Smooth muscle cell (in vitro differentiated cells): ENCODE measurements around the gene TBCC. TPM values are rescaled to one million over a fixed set of nuclear protein-coding genes. Genes with fewer than 3 reads are reported as not detected.
"Not testable (repeated sequence)": the region's sequence is repeated elsewhere in the genome, so short reads cannot be mapped to it uniquely, and the experiment has no call there.

Experiments
- DNase-seq: peaks from one replicate; lab custom pipeline; 2025; ENCODE audit not compliant: unreplicated experiment; lab: John Stamatoyannopoulos, UW
- H2AFZ ChIP-seq: fragments of 200-600 bp; sonication (generic); 2 replicates; pipeline ENCODE4 v1.6.0; 2016; ENCODE audit warnings: antibody characterized with exemption, low read depth, mild to moderate bottlenecking
- H3F3A ChIP-seq: fragments of 200-600 bp; sonication (generic); 2 replicates; pipeline ENCODE4 v1.6.0; 2017; ENCODE audit warnings: antibody characterized with exemption, low read depth
- H3K27ac ChIP-seq: fragments of 200-600 bp; sonication (generic); 2 replicates; pipeline ENCODE4 v1.5.1; 2016; ENCODE audit warnings: low read depth, mild to moderate bottlenecking
- H3K27me3 ChIP-seq: fragments of 200-600 bp; sonication (generic); 2 replicates; pipeline ENCODE4 v1.6.1; 2016; ENCODE audit warnings: low read depth, mild to moderate bottlenecking
- H3K36me3 ChIP-seq: fragments of 200-600 bp; sonication (generic); 2 replicates; pipeline ENCODE4 v1.5.1; 2016; ENCODE audit warnings: low read depth
- H3K4me1 ChIP-seq: fragments of 200-600 bp; sonication (generic); 2 replicates; pipeline ENCODE4 v1.5.1; 2016; ENCODE audit warnings: low read depth
- H3K4me2 ChIP-seq: fragments of 200-600 bp; sonication (generic); 2 replicates; pipeline ENCODE4 v1.6.0; 2016; ENCODE audit warnings: mild to moderate bottlenecking
- H3K4me3 ChIP-seq: fragments of 200-600 bp; sonication (generic); 2 replicates; pipeline ENCODE4 v1.5.1; 2016; ENCODE audit warnings: mild to moderate bottlenecking
- H3K79me2 ChIP-seq: fragments of 200-600 bp; sonication (generic); 2 replicates; pipeline ENCODE4 v1.6.0; 2016; ENCODE audit warnings: low read depth, mild to moderate bottlenecking
- H3K9ac ChIP-seq: fragments of 200-600 bp; sonication (generic); 2 replicates; pipeline ENCODE4 v1.6.0; 2016; ENCODE audit warnings: low read depth
- H3K9me3 ChIP-seq: fragments of 200-600 bp; sonication (generic); replicated peaks from 2 replicates; pipeline ENCODE4 v1.5.1; 2016; ENCODE audit warnings: low read depth
- H4K20me1 ChIP-seq: fragments of 200-600 bp; sonication (generic); 2 replicates; pipeline ENCODE4 v1.6.0; 2016; ENCODE audit warnings: low read depth
- WGBS: methylation state at CpG from one replicate; pipeline ENCODE4 v1.1.7; 2016; ENCODE audit warnings: low lambda C conversion rate; 5-methylcytosine and 5-hydroxymethylcytosine counted together
- polyA plus RNA-seq: library from polyadenylated mRNA; unstranded; fragments of >200 nt; fragmentation: Nextera tagmentation; extraction: Ambion mirVana; gene quantifications from 2 replicates; pipeline ENCODE4 v1.2.1, GENCODE V29; 2016
- total RNA-seq: library from RNA; depleted of rRNA; stranded (reverse); fragments of >200 nt; gene quantifications from 2 replicates; pipeline ENCODE4 v1.2.3, GENCODE V29; 2014
- TF ChIP-seq, protein P1 (sequence below): fragments of 200-600 bp; sonication (generic); IDR thresholded peaks from 2 replicates; pipeline ENCODE4 v1.5.1; 2017; ENCODE audit warnings: borderline replicate concordance, mild to moderate bottlenecking, antibody characterized with exemption; ENCODE audit not compliant: insufficient read depth, poor library complexity, severe bottlenecking

The TBCC gene
- total and polyA plus RNA-seq, 2 experiments from 2014 or later, result 30.1 to 31.8 TPM

DNA sequence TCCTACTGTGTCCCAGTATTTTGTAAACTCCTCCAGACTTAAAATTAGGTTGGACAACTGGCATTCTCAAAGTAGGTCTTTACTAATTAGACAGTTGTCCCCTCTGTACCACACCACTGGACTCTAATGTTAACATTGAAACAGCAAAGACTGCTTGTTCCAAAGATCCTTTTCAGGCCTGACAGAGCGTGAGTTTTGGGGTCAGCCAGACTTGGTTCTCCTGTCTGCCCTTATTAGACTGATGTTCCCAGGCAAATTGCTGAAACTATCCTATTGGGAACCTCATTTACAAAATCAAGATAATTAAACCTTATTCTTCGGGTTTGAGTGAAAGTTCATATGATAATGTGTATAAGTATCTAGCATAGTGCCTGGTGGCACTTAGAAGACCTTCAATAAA, 32.2 kb upstream of the TBCC start:
- WGBS, result 96% methylated on average over 2 of the region's 2 CpGs
- no peaks in the 10 kb centered on the region for H3K27me3 ChIP-seq
- H3K4me1 ChIP-seq, result no peaks in the 10 kb centered on the region
- no peaks in the 10 kb centered on the region for H3K9me3 ChIP-seq
- no peak overlapping the region for H3K9ac ChIP-seq
- H3K36me3 ChIP-seq, result no peaks in the 10 kb centered on the region
- H3K79me2 ChIP-seq, result peaks cover under 1% of the 10 kb centered on the region
- H2AFZ ChIP-seq, result no peak overlapping the region
- H3K4me2 ChIP-seq, result no peak overlapping the region
- peaks cover 4% of the 10 kb centered on the region for H3F3A ChIP-seq
- no peak overlapping the region for H3K27ac ChIP-seq
- TF ChIP-seq, protein P1, sequence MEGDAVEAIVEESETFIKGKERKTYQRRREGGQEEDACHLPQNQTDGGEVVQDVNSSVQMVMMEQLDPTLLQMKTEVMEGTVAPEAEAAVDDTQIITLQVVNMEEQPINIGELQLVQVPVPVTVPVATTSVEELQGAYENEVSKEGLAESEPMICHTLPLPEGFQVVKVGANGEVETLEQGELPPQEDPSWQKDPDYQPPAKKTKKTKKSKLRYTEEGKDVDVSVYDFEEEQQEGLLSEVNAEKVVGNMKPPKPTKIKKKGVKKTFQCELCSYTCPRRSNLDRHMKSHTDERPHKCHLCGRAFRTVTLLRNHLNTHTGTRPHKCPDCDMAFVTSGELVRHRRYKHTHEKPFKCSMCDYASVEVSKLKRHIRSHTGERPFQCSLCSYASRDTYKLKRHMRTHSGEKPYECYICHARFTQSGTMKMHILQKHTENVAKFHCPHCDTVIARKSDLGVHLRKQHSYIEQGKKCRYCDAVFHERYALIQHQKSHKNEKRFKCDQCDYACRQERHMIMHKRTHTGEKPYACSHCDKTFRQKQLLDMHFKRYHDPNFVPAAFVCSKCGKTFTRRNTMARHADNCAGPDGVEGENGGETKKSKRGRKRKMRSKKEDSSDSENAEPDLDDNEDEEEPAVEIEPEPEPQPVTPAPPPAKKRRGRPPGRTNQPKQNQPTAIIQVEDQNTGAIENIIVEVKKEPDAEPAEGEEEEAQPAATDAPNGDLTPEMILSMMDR, result no peak
- H4K20me1 ChIP-seq, result no peaks in the 10 kb centered on the region
- no peak overlapping the region for H3K4me3 ChIP-seq
- no peak for DNase-seq

DNA sequence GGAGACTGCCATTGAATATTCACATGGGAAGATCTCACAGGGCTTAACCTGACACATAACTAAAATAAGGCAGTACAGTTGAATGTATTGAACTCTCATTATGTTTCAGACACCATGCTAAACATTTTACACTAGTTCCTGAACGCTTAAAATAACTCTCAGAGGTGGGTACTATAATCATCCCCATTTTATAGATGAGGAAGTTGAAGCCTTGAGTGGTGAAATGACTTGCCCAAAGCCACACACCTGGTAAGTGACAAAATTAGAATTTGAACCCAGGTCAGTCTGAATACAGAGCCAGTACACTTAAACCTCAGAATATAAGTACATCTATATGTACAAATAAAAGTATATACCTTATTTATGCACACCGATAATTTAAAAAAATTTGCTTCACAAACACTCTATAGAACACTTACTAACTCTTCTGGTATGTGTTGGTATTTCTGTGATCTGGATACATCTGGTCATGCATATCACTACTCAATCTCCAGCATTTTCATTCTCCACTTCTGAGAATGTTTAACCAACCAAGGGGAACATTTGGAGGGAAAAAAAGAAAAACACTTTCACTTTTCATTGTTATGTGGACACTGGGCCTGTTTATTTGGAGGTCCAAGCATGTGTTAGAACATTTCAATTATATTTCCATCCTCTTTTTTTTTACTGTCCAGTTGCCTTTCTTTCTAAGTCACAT, 31.4 kb upstream of the TBCC start:
- 88% methylated on average over 2 of the region's 2 CpGs for WGBS
- Histone ChIP-seq H3K27me3 (no peaks in the 10 kb centered on the region), H3K27ac (no peak overlapping the region), H3K4me3 (no peak overlapping the region), H2AFZ (no peak overlapping the region), H3K79me2 (no peaks in the 10 kb centered on the region), H4K20me1 (no peaks in the 10 kb centered on the region), H3K9me3 (no peaks in the 10 kb centered on the region), H3K9ac (no peak overlapping the region), H3K4me2 (no peak overlapping the region), H3K4me1 (no peaks in the 10 kb centered on the region), H3K36me3 (no peaks in the 10 kb centered on the region), H3F3A (peaks cover 4% of the 10 kb centered on the region)
- TF ChIP-seq, protein P1, result no peak
- DNase-seq, result no peak

DNA sequence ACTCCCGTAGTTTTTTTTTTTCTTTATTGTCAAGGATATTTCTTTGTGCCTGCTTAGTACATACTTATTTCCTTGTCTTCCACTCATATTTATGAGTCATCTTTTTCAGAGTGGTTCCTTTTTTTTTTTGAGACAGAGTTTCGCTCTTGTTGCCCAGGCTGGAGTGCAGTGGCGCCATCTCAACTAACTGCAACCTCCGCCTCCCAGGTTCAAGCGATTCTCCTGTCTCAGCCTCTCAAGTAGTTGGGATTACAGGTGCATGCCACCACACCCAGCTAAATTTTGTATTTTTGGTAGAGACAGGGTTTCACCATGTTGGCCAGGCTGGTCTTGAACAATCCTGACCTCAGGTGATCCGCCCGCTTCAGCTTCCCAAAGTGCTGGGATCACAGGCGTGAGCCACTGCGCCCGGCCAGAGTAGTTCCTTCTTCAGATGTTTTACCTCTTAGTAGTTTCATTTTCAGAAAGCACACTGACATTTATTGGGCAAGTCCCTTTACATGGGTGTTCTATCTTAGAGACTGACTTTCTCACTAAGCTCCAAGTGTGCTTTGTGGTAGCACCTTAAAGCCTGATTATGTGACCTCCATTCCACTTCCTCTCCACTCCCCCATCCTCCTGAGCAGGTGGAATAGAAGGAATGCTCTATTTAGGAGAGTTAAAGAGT, 29.1 kb upstream of the TBCC start:
- WGBS, result 96% methylated on average over 10 of the region's 10 CpGs

DNA sequence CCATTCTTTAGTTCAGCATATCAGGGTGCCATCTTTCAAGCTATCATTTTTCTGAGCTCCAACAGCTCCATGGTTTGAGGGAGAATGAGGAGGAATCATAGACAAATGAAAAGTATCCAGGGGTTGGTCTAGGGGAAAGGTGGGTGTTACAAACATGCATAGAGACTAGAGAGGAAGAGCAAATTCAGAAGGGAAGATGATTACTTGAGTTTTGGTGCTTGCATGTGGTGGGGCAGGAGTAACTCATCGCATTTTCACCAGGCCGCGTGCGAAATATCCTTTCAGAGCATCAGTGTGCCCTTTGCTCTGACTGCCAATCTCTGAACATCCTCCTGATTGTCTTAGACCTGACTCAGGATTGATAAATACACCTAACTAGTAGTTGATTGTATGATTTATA, 28.3 kb upstream of the TBCC start:
- Histone ChIP-seq H3K9ac (no peak overlapping the region), H3K4me2 (no peak overlapping the region), H2AFZ (no peak overlapping the region), H3K9me3 (no peaks in the 10 kb centered on the region), H3K27me3 (peaks cover 4% of the 10 kb centered on the region), H3K4me3 (no peak overlapping the region), H3K27ac (no peak overlapping the region), H4K20me1 (no peaks in the 10 kb centered on the region), H3K36me3 (no peaks in the 10 kb centered on the region), H3K4me1 (peaks cover 11% of the 10 kb centered on the region), H3F3A (no peaks in the 10 kb centered on the region), H3K79me2 (no peaks in the 10 kb centered on the region)
- WGBS, result 100% methylated on average over 4 of the region's 4 CpGs
- DNase-seq, result no peak
- TF ChIP-seq, protein P1, result no peak

More for the DNA sequence above, 29.1 kb upstream of the TBCC start:
- not testable (repeated sequence) for H3K79me2 ChIP-seq, H3F3A ChIP-seq, H3K4me3 ChIP-seq, H3K9ac ChIP-seq, H3K27me3 ChIP-seq, H3K4me2 ChIP-seq, H4K20me1 ChIP-seq, DNase-seq, H3K36me3 ChIP-seq, H3K27ac ChIP-seq, H2AFZ ChIP-seq, H3K9me3 ChIP-seq
- peaks cover 11% of the 10 kb centered on the region for H3K4me1 ChIP-seq
